Measurements from ENCODE around the gene KLHL26. TPM values are rescaled to one million over a fixed set of nuclear protein-coding genes. Genes with fewer than 3 reads are reported as not detected.

The KLHL26 gene
- total RNA-seq, 1 experiment from 2014 or later = 8.4 TPM

DNA sequence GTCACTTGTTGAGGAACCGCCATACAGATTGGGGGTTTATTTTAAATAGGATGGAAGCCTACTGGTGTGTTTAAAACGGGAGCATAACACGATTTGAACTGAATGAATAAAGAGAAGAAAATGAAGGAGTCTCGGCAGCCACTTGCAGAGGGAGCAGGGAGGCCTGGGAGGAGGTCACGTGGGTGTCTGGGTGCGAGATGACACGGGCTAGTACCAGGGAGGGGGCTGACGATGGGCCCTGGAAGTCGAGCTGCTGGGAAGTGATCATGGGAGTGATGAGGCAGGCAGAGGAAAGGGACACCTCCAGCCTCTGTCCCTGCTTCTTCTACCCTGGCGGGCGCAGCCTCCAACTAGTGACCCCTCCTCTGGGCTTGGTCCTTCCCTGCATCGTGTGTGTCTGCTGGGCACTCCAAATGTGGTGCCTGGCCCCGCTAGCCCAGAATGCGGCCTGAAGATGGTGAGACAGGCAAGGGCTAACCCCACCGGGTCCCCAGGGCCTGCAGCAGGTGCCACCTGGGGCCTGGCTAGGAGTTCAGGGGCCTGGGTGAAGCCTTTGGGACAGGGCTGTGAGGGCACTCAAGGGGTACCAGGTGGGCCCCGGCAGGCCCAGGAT lies 82.1 kb downstream of the KLHL26 start:
- no peaks in the 10 kb centered on the region for H3K27me3 ChIP-seq (ENCODE audit: low read length)
- no peaks in the 10 kb centered on the region for H3K9me2 ChIP-seq (replicated peaks; ENCODE audit: low read length)
- ChIA-PET CTCF (no interaction called here), POLR2A (ENCODE audit: unreplicated experiment) (no interaction called here)
- H3K9ac ChIP-seq (ENCODE audit: low read length) = no peak overlapping the region
- H3K27ac ChIP-seq (ENCODE audit: low read length) = no peak overlapping the region
- H4K20me1 ChIP-seq (ENCODE audit: low read length) = no peaks in the 10 kb centered on the region
- no peaks in the 10 kb centered on the region for H3K9me3 ChIP-seq (ENCODE audit: low read length)
- no peak overlapping the region for H2AFZ ChIP-seq (ENCODE audit: low read length)
- no peaks in the 10 kb centered on the region for H3F3A ChIP-seq (ENCODE audit: low read length, unreplicated experiment)
- H3K36me3 ChIP-seq (ENCODE audit: low read depth, low read length) = no peaks in the 10 kb centered on the region
- no peak overlapping the region for H3K4me2 ChIP-seq (ENCODE audit: low read length)
- no peak overlapping the region for H3K4me3 ChIP-seq (ENCODE audit: low read length)
- H3K79me2 ChIP-seq (ENCODE audit: low read length) = no peaks in the 10 kb centered on the region
- intact Hi-C loops (cut with micrococcal nuclease) = no loop called here
- no TSS peak for BruUV-seq (replicated peaks)
- no peaks in the 10 kb centered on the region for H3K4me1 ChIP-seq (ENCODE audit: insufficient read depth, low read length)
- no peak for ATAC-seq
- TF ChIP-seq CTCF (conservative IDR thresholded peaks at IDR 0.05; ENCODE audit: low read depth, low read length) = no peak
- TF ChIP-seq EZH2 (IDR thresholded peaks at IDR 0.05; ENCODE audit: low read length, unreplicated experiment) = no peak
- no peak for TF ChIP-seq EZH2phosphoT487 (IDR thresholded peaks at IDR 0.05; ENCODE audit: borderline replicate concordance, low read length)
- DNase-seq = no peak

DNA sequence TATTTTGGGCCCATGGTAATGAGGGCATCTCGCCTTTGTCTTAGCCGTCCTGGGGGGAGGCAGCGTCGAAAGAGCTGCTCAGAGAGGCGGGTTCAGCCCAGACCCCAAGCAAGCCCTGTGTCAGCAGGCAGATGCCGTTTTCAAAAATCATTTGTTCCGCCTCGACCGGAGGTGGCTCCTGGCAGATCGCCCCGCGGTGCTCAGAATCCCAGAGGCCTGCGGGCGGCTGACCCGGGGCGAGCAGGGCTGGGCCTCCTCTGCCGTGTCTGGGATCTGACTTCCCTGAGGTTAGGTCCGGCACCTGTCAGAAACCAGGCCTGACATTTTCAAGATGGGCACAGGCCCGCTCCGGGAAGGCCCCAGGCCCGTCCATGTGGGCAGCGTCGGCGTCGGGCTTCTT lies 82.7 kb downstream of the KLHL26 start:
- POLR2A ChIA-PET (ENCODE audit: unreplicated experiment) = no interaction called here
- H4K20me1 ChIP-seq (ENCODE audit: low read length) = no peaks in the 10 kb centered on the region
- H3K4me1 ChIP-seq (ENCODE audit: insufficient read depth, low read length) = no peaks in the 10 kb centered on the region

More for the DNA sequence above, 82.7 kb downstream of the KLHL26 start:
- Histone ChIP-seq H3K4me3 (ENCODE audit: low read length) (no peak overlapping the region), H3K27me3 (ENCODE audit: low read length) (no peaks in the 10 kb centered on the region), H3F3A (ENCODE audit: low read length, unreplicated experiment) (no peaks in the 10 kb centered on the region), H3K79me2 (ENCODE audit: low read length) (no peaks in the 10 kb centered on the region), H3K9me2 (replicated peaks; ENCODE audit: low read length) (no peaks in the 10 kb centered on the region), H3K9ac (ENCODE audit: low read length) (no peak overlapping the region), H2AFZ (ENCODE audit: low read length) (no peak overlapping the region), H3K4me2 (ENCODE audit: low read length) (no peak overlapping the region), H3K9me3 (ENCODE audit: low read length) (no peaks in the 10 kb centered on the region), H3K27ac (ENCODE audit: low read length) (no peak overlapping the region), H3K36me3 (ENCODE audit: low read depth, low read length) (no peaks in the 10 kb centered on the region)
- TF ChIP-seq EZH2 (IDR thresholded peaks at IDR 0.05; ENCODE audit: low read length, unreplicated experiment) = no peak
- no peak for TF ChIP-seq EZH2phosphoT487 (IDR thresholded peaks at IDR 0.05; ENCODE audit: borderline replicate concordance, low read length)
- no peak for TF ChIP-seq CTCF (conservative IDR thresholded peaks at IDR 0.05; ENCODE audit: low read depth, low read length)
- ATAC-seq (no peak), DNase-seq (no peak)
- CTCF ChIA-PET = no interaction called here
- no TSS peak for BruUV-seq (replicated peaks)
- intact Hi-C loops (cut with micrococcal nuclease) = no loop called here

Other genes starting within 250 kb of the KLHL26 start
- not detected in 2 replicates for gene LRRC25, start 239.4 kb upstream of the KLHL26 start, total RNA-seq (2014; rRNA removed)
- gene SSBP4, start 217.6 kb upstream of the KLHL26 start, total RNA-seq (2014; rRNA removed) = 97.5 and 99.9 TPM in 2 replicates
- gene ISYNA1, start 198.9 kb upstream of the KLHL26 start, total RNA-seq (2014; rRNA removed) = 19.4 TPM in 2 replicates
- 21.0 and 30.6 TPM in 2 replicates for gene ELL, start 115.0 kb upstream of the KLHL26 start, total RNA-seq (2014; rRNA removed)
- 243 and 278 TPM in 2 replicates for gene FKBP8, start 93.5 kb upstream of the KLHL26 start, total RNA-seq (2014; rRNA removed)
- gene KXD1, start 79.2 kb upstream of the KLHL26 start, total RNA-seq (2014; rRNA removed) = 137 and 162 TPM in 2 replicates
- 871 and 1,108 TPM in 2 replicates for gene UBA52, start 65.2 kb upstream of the KLHL26 start, total RNA-seq (2014; rRNA removed)
- gene REX1BD, start 48.2 kb upstream of the KLHL26 start, total RNA-seq (2014; rRNA removed) = 121 and 207 TPM in 2 replicates
- 0.23 and 2.6 TPM in 2 replicates for gene CRLF1, start 30.2 kb upstream of the KLHL26 start, total RNA-seq (2014; rRNA removed)
- 0.17 and 0.44 TPM in 2 replicates for gene TMEM59L, start 24.2 kb upstream of the KLHL26 start, total RNA-seq (2014; rRNA removed)
- 6.7 and 8.5 TPM in 2 replicates for gene CRTC1, start 46.7 kb downstream of the KLHL26 start, total RNA-seq (2014; rRNA removed)
- gene COMP, start 154.3 kb downstream of the KLHL26 start, total RNA-seq (2014; rRNA removed) = 0.04 TPM in 1 of 2 replicates, not detected in the other
- gene UPF1, start 194.9 kb downstream of the KLHL26 start, total RNA-seq (2014; rRNA removed) = 97.1 and 155 TPM in 2 replicates